ENCODE data around the gene FAM185A.
"Not testable (repeated sequence)": the region's sequence is repeated elsewhere in the genome, so short reads cannot be mapped to it uniquely, and the experiment has no call there.

Gene FAM185A

GRCh38 chr7:102770467-102770866, 21.7 kb downstream of the FAM185A start:
- H3K4me3 ChIP-seq (ENCODE audit: low read depth, low read length); DNase-seq (ENCODE audit: low read depth): not testable (repeated sequence)

GRCh38 chr7:102776217-102776616, 27.4 kb downstream of the FAM185A start:
- H3K4me3 ChIP-seq (ENCODE audit: low read depth, low read length); DNase-seq (ENCODE audit: low read depth): not testable (repeated sequence)

- H3K4me3 ChIP-seq (ENCODE audit: low read depth, low read length); DNase-seq (ENCODE audit: low read depth): not testable (repeated sequence)
Measured at GRCh38 chr7:102778663-102779062, 29.9 kb downstream of the FAM185A start.

- DNase-seq (ENCODE audit: low read depth); H3K4me3 ChIP-seq (ENCODE audit: low read depth, low read length): not testable (repeated sequence)
Measured at GRCh38 chr7:102780926-102781325, 32.1 kb downstream of the FAM185A start.

- not testable (repeated sequence) for H3K4me3 ChIP-seq (ENCODE audit: low read depth, low read length); DNase-seq (ENCODE audit: low read depth)
Measured at GRCh38 chr7:102788770-102789169, 40.0 kb downstream of the FAM185A start.

- DNase-seq (ENCODE audit: low read depth); H3K4me3 ChIP-seq (ENCODE audit: low read depth, low read length): not testable (repeated sequence)
Measured at GRCh38 chr7:102790364-102791100, 41.7 kb downstream of the FAM185A start.

GRCh38 chr7:102791367-102791766, 42.6 kb downstream of the FAM185A start:
- not testable (repeated sequence) for DNase-seq (ENCODE audit: low read depth); H3K4me3 ChIP-seq (ENCODE audit: low read depth, low read length)

- DNase-seq (ENCODE audit: low read depth); H3K4me3 ChIP-seq (ENCODE audit: low read depth, low read length): not testable (repeated sequence)
Measured at GRCh38 chr7:102791831-102792230, 43.0 kb downstream of the FAM185A start.

GRCh38 chr7:102794567-102794966, 45.8 kb downstream of the FAM185A start:
- not testable (repeated sequence) for DNase-seq (ENCODE audit: low read depth); H3K4me3 ChIP-seq (ENCODE audit: low read depth, low read length)

GRCh38 chr7:102795987-102796595, 47.3 kb downstream of the FAM185A start:
- H3K4me3 ChIP-seq (ENCODE audit: low read depth, low read length); DNase-seq (ENCODE audit: low read depth): not testable (repeated sequence)

- DNase-seq (ENCODE audit: low read depth): no peak
- H3K4me3 ChIP-seq (ENCODE audit: low read depth, low read length): no peak overlapping the region
Measured at GRCh38 chr7:102806613-102807012, 57.8 kb downstream of the FAM185A start.

- DNase-seq (ENCODE audit: low read depth): no peak
- no peak overlapping the region for H3K4me3 ChIP-seq (ENCODE audit: low read depth, low read length)
Measured at GRCh38 chr7:102810916-102811315, 62.1 kb downstream of the FAM185A start.

- no peak overlapping the region for H3K4me3 ChIP-seq (ENCODE audit: low read depth, low read length)
Measured at GRCh38 chr7:102811942-102812678, 63.3 kb downstream of the FAM185A start.

GRCh38 chr7:102813191-102814024, 64.6 kb downstream of the FAM185A start:
- no peak for DNase-seq (ENCODE audit: low read depth)
- no peak overlapping the region for H3K4me3 ChIP-seq (ENCODE audit: low read depth, low read length)

More at GRCh38 chr7:102811942-102812678, 63.3 kb downstream of the FAM185A start:
- DNase-seq (ENCODE audit: low read depth): no peak

- peak; percentile 22 for DNase-seq (ENCODE audit: low read depth)
- H3K4me3 ChIP-seq (ENCODE audit: low read depth, low read length): no peak overlapping the region
Measured at GRCh38 chr7:102814025-102814471, 65.2 kb downstream of the FAM185A start.

GRCh38 chr7:102817616-102818573, 69.1 kb downstream of the FAM185A start:
- H3K4me3 ChIP-seq (ENCODE audit: low read depth, low read length): no peak overlapping the region
- no peak for DNase-seq (ENCODE audit: low read depth)

- H3K4me3 ChIP-seq (ENCODE audit: low read depth, low read length): no peak overlapping the region
- DNase-seq (ENCODE audit: low read depth): no peak
Measured at GRCh38 chr7:102819151-102819550, 70.4 kb downstream of the FAM185A start.

All from skeletal muscle cell (primary cell).